OCI-LY3 (cell line): Measurements from ENCODE around the gene TMC2.

Experiments
- EZH2phosphoT487 ChIP-seq: fragments of 200-600 bp; shearing (Covaris generic); IDR thresholded peaks from 2 replicates; pipeline ENCODE4 v1.6.1; 2018; ENCODE audit warnings: antibody characterized with exemption, mixed run types, low read depth
- TF ChIP-seq, protein P1 (sequence below): fragments of 200-600, 300-600 bp; sonication (generic); IDR thresholded peaks from 2 replicates; pipeline ENCODE4 v1.5.1; 2014; ENCODE audit warnings: antibody characterized with exemption, low read length, low read depth

GRCh38 chr20:2599288-2600006 is 63.1 kb downstream of the TMC2 start:
- TF ChIP-seq EZH2phosphoT487, result no peak
- TF ChIP-seq, protein P1, sequence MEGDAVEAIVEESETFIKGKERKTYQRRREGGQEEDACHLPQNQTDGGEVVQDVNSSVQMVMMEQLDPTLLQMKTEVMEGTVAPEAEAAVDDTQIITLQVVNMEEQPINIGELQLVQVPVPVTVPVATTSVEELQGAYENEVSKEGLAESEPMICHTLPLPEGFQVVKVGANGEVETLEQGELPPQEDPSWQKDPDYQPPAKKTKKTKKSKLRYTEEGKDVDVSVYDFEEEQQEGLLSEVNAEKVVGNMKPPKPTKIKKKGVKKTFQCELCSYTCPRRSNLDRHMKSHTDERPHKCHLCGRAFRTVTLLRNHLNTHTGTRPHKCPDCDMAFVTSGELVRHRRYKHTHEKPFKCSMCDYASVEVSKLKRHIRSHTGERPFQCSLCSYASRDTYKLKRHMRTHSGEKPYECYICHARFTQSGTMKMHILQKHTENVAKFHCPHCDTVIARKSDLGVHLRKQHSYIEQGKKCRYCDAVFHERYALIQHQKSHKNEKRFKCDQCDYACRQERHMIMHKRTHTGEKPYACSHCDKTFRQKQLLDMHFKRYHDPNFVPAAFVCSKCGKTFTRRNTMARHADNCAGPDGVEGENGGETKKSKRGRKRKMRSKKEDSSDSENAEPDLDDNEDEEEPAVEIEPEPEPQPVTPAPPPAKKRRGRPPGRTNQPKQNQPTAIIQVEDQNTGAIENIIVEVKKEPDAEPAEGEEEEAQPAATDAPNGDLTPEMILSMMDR, result no peak
